Liver (tissue), 9 donors: ENCODE measurements around the gene DGCR2. TPM values are rescaled to one million over a fixed set of nuclear protein-coding genes. Genes with fewer than 3 reads are reported as not detected.

Source experiments
- DNase-seq: peaks from one replicate; pipeline ENCODE4 v3.0.0-alpha.2; 2017; ENCODE audit warnings: low spot score
- H3K27ac ChIP-seq, 2 donors: one replicate each; pipeline ENCODE4 v1.7.0; 2013; ENCODE audit warnings: inconsistent platforms in 2 of 2, low read length in 2 of 2, control low read depth in 1 of 2, low read depth in 1 of 2, mild to moderate bottlenecking in 1 of 2
- H3K27me3 ChIP-seq, 4 donors: one replicate each; pipeline versions ENCODE4 v1.6.1 to v1.7.0; 2013; ENCODE audit warnings: low read length in 3 of 4, inconsistent platforms in 1 of 4, mild to moderate bottlenecking in 1 of 4, moderate library complexity in 1 of 4; ENCODE audit not compliant: control insufficient read depth in 4 of 4, insufficient read depth in 4 of 4
- H3K36me3 ChIP-seq, 4 donors: one replicate each; pipeline versions ENCODE4 v1.6.1 to v1.7.0; 2013; ENCODE audit warnings: low read length in 3 of 4, mild to moderate bottlenecking in 3 of 4, low read depth in 1 of 4, moderate library complexity in 1 of 4; ENCODE audit not compliant: control insufficient read depth in 4 of 4, insufficient read depth in 3 of 4
- H3K4me1 ChIP-seq, 4 donors: one replicate each; pipeline versions ENCODE4 v1.6.1 to v1.7.0; 2013; ENCODE audit warnings: low read length in 3 of 4, mild to moderate bottlenecking in 3 of 4, moderate library complexity in 1 of 4; ENCODE audit not compliant: control insufficient read depth in 4 of 4, insufficient read depth in 4 of 4
- H3K4me3 ChIP-seq, 3 donors: one replicate each; pipeline versions ENCODE4 v1.6.1 to v1.7.0; 2013; ENCODE audit warnings: low read length in 3 of 3, control low read depth in 1 of 3, low read depth in 1 of 3, mild to moderate bottlenecking in 1 of 3
- H3K9ac ChIP-seq, 2 donors: one replicate each; pipeline ENCODE4 v1.7.0; 2013; ENCODE audit warnings: low read length in 2 of 2, mild to moderate bottlenecking in 2 of 2, moderate library complexity in 2 of 2, control low read depth in 1 of 2, low read depth in 1 of 2
- H3K9me3 ChIP-seq, 4 donors: one replicate each; pipeline versions ENCODE4 v1.6.1 to v1.7.0; 2013; ENCODE audit warnings: low read length in 3 of 4; ENCODE audit not compliant: control insufficient read depth in 4 of 4
- ATF3 ChIP-seq: IDR thresholded peaks from 2 replicates; pipeline ENCODE4 v1.6.1; 2016; ENCODE audit warnings: antibody characterized with exemption
- CTCF ChIP-seq: fragments of 150-350 bp; IDR thresholded peaks from 2 replicates; pipeline ENCODE4 v1.5.1; 2017; ENCODE audit warnings: improper control_type of control experiment, low read depth, low read length; ENCODE audit not compliant: missing input control
- EGR1 ChIP-seq, 2 donors: IDR thresholded peaks; 2 replicates each; pipeline ENCODE4 v1.6.1; 2016 to 2018; ENCODE audit warnings: antibody characterized with exemption in 2 of 2, low read depth in 2 of 2
- FOXA1 ChIP-seq: IDR thresholded peaks from 2 replicates; pipeline ENCODE4 v1.6.1; 2016; ENCODE audit warnings: antibody characterized with exemption
- FOXA2 ChIP-seq: IDR thresholded peaks from 2 replicates; pipeline ENCODE4 v1.6.1; 2016; ENCODE audit warnings: antibody characterized with exemption
- GABPA ChIP-seq, 2 donors: IDR thresholded peaks in 1 of 2; conservative IDR thresholded peaks in 1 of 2; 2 replicates each; pipeline ENCODE4 v1.6.1; 2016; ENCODE audit warnings: antibody characterized with exemption in 2 of 2, mild to moderate bottlenecking in 1 of 2, moderate library complexity in 1 of 2
- HNF4A ChIP-seq, 2 donors: conservative IDR thresholded peaks; 2 replicates each; pipeline ENCODE4 v1.6.1; 2016; ENCODE audit warnings: antibody characterized with exemption in 2 of 2, mild to moderate bottlenecking in 2 of 2
- HNF4G ChIP-seq: IDR thresholded peaks from 2 replicates; pipeline ENCODE4 v1.6.1; 2016; ENCODE audit warnings: antibody characterized with exemption
- JUND ChIP-seq, 2 donors: IDR thresholded peaks; 2 replicates each; pipeline ENCODE4 v1.6.1; 2016; ENCODE audit warnings: antibody characterized with exemption in 2 of 2
- MAX ChIP-seq: IDR thresholded peaks from 2 replicates; pipeline ENCODE4 v1.6.1; 2016; ENCODE audit warnings: antibody characterized with exemption
- NR2F2 ChIP-seq: IDR thresholded peaks from 2 replicates; pipeline ENCODE4 v1.6.1; 2016; ENCODE audit warnings: antibody characterized with exemption
- RAD21 ChIP-seq, 2 donors: IDR thresholded peaks; 2 replicates each; pipeline ENCODE4 v1.6.1; 2016; ENCODE audit warnings: antibody characterized with exemption in 2 of 2, mild to moderate bottlenecking in 2 of 2
- REST ChIP-seq: IDR thresholded peaks from 2 replicates; pipeline ENCODE4 v1.6.1; 2016; ENCODE audit warnings: antibody characterized with exemption, mild to moderate bottlenecking
- RXRA ChIP-seq, 2 donors: IDR thresholded peaks; 2 replicates each; pipeline ENCODE4 v1.6.1; 2017 to 2018; ENCODE audit warnings: antibody characterized with exemption in 2 of 2, mild to moderate bottlenecking in 1 of 2
- SP1 ChIP-seq: IDR thresholded peaks from 2 replicates; pipeline ENCODE4 v1.6.1; 2018; ENCODE audit warnings: antibody characterized with exemption, mild to moderate bottlenecking
- TAF1 ChIP-seq: conservative IDR thresholded peaks from 2 replicates; pipeline ENCODE4 v1.6.1; 2016; ENCODE audit warnings: antibody characterized with exemption, mild to moderate bottlenecking
- YY1 ChIP-seq: IDR thresholded peaks from 2 replicates; pipeline ENCODE4 v1.6.1; 2016; ENCODE audit warnings: antibody characterized with exemption, mild to moderate bottlenecking
- ZBTB33 ChIP-seq: IDR thresholded peaks from 2 replicates; pipeline ENCODE4 v1.6.1; 2016; ENCODE audit warnings: antibody characterized with exemption
- WGBS: extraction: QIAGEN DNeasy Blood & Tissue Kit; methylation state at CpG from one replicate; pipeline ENCODE4 v1.1.7; 2013; 5-methylcytosine and 5-hydroxymethylcytosine counted together
- polyA plus RNA-seq, 2 donors: library from polyadenylated mRNA; stranded (reverse) in 1 of 2; unstranded in 1 of 2; fragments of 200-250 nt in 1 of 2; fragments of >200 nt in 1 of 2; fragmentation: Nextera tagmentation in 1 of 2; extraction: Ambion mirVana in 1 of 2; gene quantifications; one replicate each; pipeline versions ENCODE4 v1.2.1 to v1.2.3, GENCODE V29; 2013 to 2015
- total RNA-seq, 2 donors: library from RNA; depleted of rRNA; stranded (reverse); fragments of >200 nt; gene quantifications; one replicate each; pipeline ENCODE4 v1.2.3, GENCODE V29; 2014
- donor health status: healthy.
- donor health status: healthy.
- donor health status: healthy.
- donor health status: healthy.
- donor health status: healthy.

The DGCR2 gene
- total and polyA plus RNA-seq, 4 donors: 11.2 to 30.0 (median 21.1) TPM

GRCh38 chr22:19125011-19125410 is 2.8 kb upstream of the DGCR2 start:
- WGBS: 95% methylated on average over 11 of the region's 11 CpGs
- Histone ChIP-seq H3K27me3 (no peaks in the 10 kb centered on the region), H3K27ac (no peak overlapping the region), H3K4me1 (peaks cover 9 to 23% (median 19%) of the 10 kb centered on the region in 4 donors), H3K9ac (no peak overlapping the region), H3K9me3 (no peaks in the 10 kb centered on the region), H3K4me3 (no peak overlapping the region), H3K36me3 (no peaks in the 10 kb centered on the region)
- DNase-seq: no peak
- TF ChIP-seq REST: no peak
- TF ChIP-seq JUND (IDR thresholded peaks at IDR 0.05): no peak

- Histone ChIP-seq H3K27me3 (no peaks in the 10 kb centered on the region), H3K4me1 (peaks cover 11 to 28% (median 23%) of the 10 kb centered on the region in 4 donors), H3K36me3 (no peaks in the 10 kb centered on the region), H3K27ac (no peak overlapping the region), H3K4me3 (no peak overlapping the region), H3K9me3 (no peaks in the 10 kb centered on the region), H3K9ac (no peak overlapping the region)
- DNase-seq: no peak
- 87% methylated on average over 4 of the region's 4 CpGs for WGBS
- TF ChIP-seq RAD21 (IDR thresholded peaks at IDR 0.05) (no peak), ZBTB33 (no peak), RXRA (IDR thresholded peaks at IDR 0.05) (no peak), NR2F2 (no peak), REST (no peak), ATF3 (no peak), TAF1 (no peak), CTCF (no peak), HNF4A (conservative IDR thresholded peaks at IDR 0.05) (no peak), GABPA (IDR thresholded peaks at IDR 0.05 in 1 of 2, conservative IDR thresholded peaks at IDR 0.05 in 1 of 2) (no peak), FOXA2 (no peak), FOXA1 (no peak), MAX (no peak), YY1 (no peak), HNF4G (no peak), JUND (IDR thresholded peaks at IDR 0.05) (no peak), SP1 (no peak), EGR1 (IDR thresholded peaks at IDR 0.05; ENCODE audit: low read depth in 2 of 2) (no peak)
Observed at GRCh38 chr22:19124377-19124776, 2.2 kb upstream of the DGCR2 start.
